ENCODE data around the gene TMEM185A. TPM values are rescaled to one million over a fixed set of nuclear protein-coding genes. Genes with fewer than 3 reads are reported as not detected.
"Not testable (repeated sequence)": the region's sequence is repeated elsewhere in the genome, so short reads cannot be mapped to it uniquely, and the experiment has no call there.

TMEM185A gene
- total RNA-seq, 1 donor from 2014 or later, result 25.6 TPM

- H3K27me3 ChIP-seq (ENCODE audit: control insufficient read depth in 3 of 3, insufficient read depth in 3 of 3, low read length in 3 of 3), result no peaks in the 10 kb centered on the region
- H3K36me3 ChIP-seq (ENCODE audit: control insufficient read depth in 3 of 3, insufficient read depth in 3 of 3, low read length in 3 of 3), result no peaks in the 10 kb centered on the region
- H3K9me3 ChIP-seq (ENCODE audit: control insufficient read depth in 3 of 3, low read length in 3 of 3), result no peaks in the 10 kb centered on the region
- H3K4me1 ChIP-seq (ENCODE audit: control insufficient read depth in 3 of 3, insufficient read depth in 3 of 3, low read length in 3 of 3), result peaks cover 0 to 2% (median 0%) of the 10 kb centered on the region in 3 donors
- H3K9ac ChIP-seq (ENCODE audit: low read depth in 1 of 3, low read length in 3 of 3), result no peak overlapping the region
- H3K4me3 ChIP-seq (ENCODE audit: low read length in 3 of 3), result no peak overlapping the region
- no peak overlapping the region for H3K27ac ChIP-seq (ENCODE audit: low read depth, low read length)
These were observed 62.8 kb downstream of the TMEM185A start for GRCh38 chrX:149568701-149569296.

GRCh38 chrX:149567621-149568417 is 63.8 kb downstream of the TMEM185A start:
- Histone ChIP-seq H3K9me3 (ENCODE audit: control insufficient read depth in 3 of 3, low read length in 3 of 3) (no peaks in the 10 kb centered on the region), H3K36me3 (ENCODE audit: control insufficient read depth in 3 of 3, insufficient read depth in 3 of 3, low read length in 3 of 3) (no peaks in the 10 kb centered on the region), H3K27ac (ENCODE audit: low read depth, low read length) (no peak overlapping the region), H3K4me3 (ENCODE audit: low read length in 3 of 3) (no peak overlapping the region), H3K9ac (ENCODE audit: low read depth in 1 of 3, low read length in 3 of 3) (no peak overlapping the region), H3K4me1 (ENCODE audit: control insufficient read depth in 3 of 3, insufficient read depth in 3 of 3, low read length in 3 of 3) (peaks cover 0 to 2% (median 0%) of the 10 kb centered on the region in 3 donors), H3K27me3 (ENCODE audit: control insufficient read depth in 3 of 3, insufficient read depth in 3 of 3, low read length in 3 of 3) (no peaks in the 10 kb centered on the region)

GRCh38 chrX:149563359-149563758 is 68.2 kb downstream of the TMEM185A start:
- Histone ChIP-seq H3K27me3 (ENCODE audit: control insufficient read depth in 3 of 3, insufficient read depth in 3 of 3, low read length in 3 of 3) (no peaks in the 10 kb centered on the region), H3K9me3 (ENCODE audit: control insufficient read depth in 3 of 3, low read length in 3 of 3) (no peaks in the 10 kb centered on the region), H3K4me3 (ENCODE audit: low read length in 3 of 3) (no peak overlapping the region), H3K36me3 (ENCODE audit: control insufficient read depth in 3 of 3, insufficient read depth in 3 of 3, low read length in 3 of 3) (no peaks in the 10 kb centered on the region), H3K4me1 (ENCODE audit: control insufficient read depth in 3 of 3, insufficient read depth in 3 of 3, low read length in 3 of 3) (no peaks in the 10 kb centered on the region), H3K27ac (ENCODE audit: low read depth, low read length) (no peak overlapping the region), H3K9ac (ENCODE audit: low read depth in 1 of 3, low read length in 3 of 3) (no peak overlapping the region)

- not testable (repeated sequence) for H3K36me3 ChIP-seq (ENCODE audit: control insufficient read depth in 3 of 3, insufficient read depth in 3 of 3, low read length in 3 of 3); H3K4me3 ChIP-seq (ENCODE audit: low read length in 3 of 3); H3K9ac ChIP-seq (ENCODE audit: low read depth in 1 of 3, low read length in 3 of 3); H3K27ac ChIP-seq (ENCODE audit: low read depth, low read length); H3K9me3 ChIP-seq (ENCODE audit: control insufficient read depth in 3 of 3, low read length in 3 of 3); H3K27me3 ChIP-seq (ENCODE audit: control insufficient read depth in 3 of 3, insufficient read depth in 3 of 3, low read length in 3 of 3); H3K4me1 ChIP-seq (ENCODE audit: control insufficient read depth in 3 of 3, insufficient read depth in 3 of 3, low read length in 3 of 3)
These were observed 76.3 kb downstream of the TMEM185A start for GRCh38 chrX:149555251-149555650.

GRCh38 chrX:149551939-149552248 is 79.7 kb downstream of the TMEM185A start:
- H3K9ac ChIP-seq (ENCODE audit: low read depth in 1 of 3, low read length in 3 of 3); H3K4me3 ChIP-seq (ENCODE audit: low read length in 3 of 3); H3K27ac ChIP-seq (ENCODE audit: low read depth, low read length); H3K27me3 ChIP-seq (ENCODE audit: control insufficient read depth in 3 of 3, insufficient read depth in 3 of 3, low read length in 3 of 3); H3K36me3 ChIP-seq (ENCODE audit: control insufficient read depth in 3 of 3, insufficient read depth in 3 of 3, low read length in 3 of 3); H3K4me1 ChIP-seq (ENCODE audit: control insufficient read depth in 3 of 3, insufficient read depth in 3 of 3, low read length in 3 of 3); H3K9me3 ChIP-seq (ENCODE audit: control insufficient read depth in 3 of 3, low read length in 3 of 3): not testable (repeated sequence)

GRCh38 chrX:149551245-149551938 is 80.2 kb downstream of the TMEM185A start:
- not testable (repeated sequence) for H3K4me3 ChIP-seq (ENCODE audit: low read length in 3 of 3); H3K27me3 ChIP-seq (ENCODE audit: control insufficient read depth in 3 of 3, insufficient read depth in 3 of 3, low read length in 3 of 3); H3K9me3 ChIP-seq (ENCODE audit: control insufficient read depth in 3 of 3, low read length in 3 of 3); H3K4me1 ChIP-seq (ENCODE audit: control insufficient read depth in 3 of 3, insufficient read depth in 3 of 3, low read length in 3 of 3); H3K9ac ChIP-seq (ENCODE audit: low read depth in 1 of 3, low read length in 3 of 3); H3K27ac ChIP-seq (ENCODE audit: low read depth, low read length); H3K36me3 ChIP-seq (ENCODE audit: control insufficient read depth in 3 of 3, insufficient read depth in 3 of 3, low read length in 3 of 3)

GRCh38 chrX:149550454-149550853 is 81.1 kb downstream of the TMEM185A start:
- H3K4me1 ChIP-seq (ENCODE audit: control insufficient read depth in 3 of 3, insufficient read depth in 3 of 3, low read length in 3 of 3); H3K4me3 ChIP-seq (ENCODE audit: low read length in 3 of 3); H3K9ac ChIP-seq (ENCODE audit: low read depth in 1 of 3, low read length in 3 of 3); H3K27ac ChIP-seq (ENCODE audit: low read depth, low read length); H3K27me3 ChIP-seq (ENCODE audit: control insufficient read depth in 3 of 3, insufficient read depth in 3 of 3, low read length in 3 of 3); H3K36me3 ChIP-seq (ENCODE audit: control insufficient read depth in 3 of 3, insufficient read depth in 3 of 3, low read length in 3 of 3); H3K9me3 ChIP-seq (ENCODE audit: control insufficient read depth in 3 of 3, low read length in 3 of 3): not testable (repeated sequence)

GRCh38 chrX:149549701-149550100 is 81.9 kb downstream of the TMEM185A start, which contains the start of gene HSFX3:
Gene HSFX3 (minus strand): TSS chrX:149549924. CDS start chrX:149549852, 72 bp downstream.
- H3K4me1 ChIP-seq (ENCODE audit: control insufficient read depth in 3 of 3, insufficient read depth in 3 of 3, low read length in 3 of 3); H3K4me3 ChIP-seq (ENCODE audit: low read length in 3 of 3); H3K27ac ChIP-seq (ENCODE audit: low read depth, low read length); H3K9ac ChIP-seq (ENCODE audit: low read depth in 1 of 3, low read length in 3 of 3); H3K27me3 ChIP-seq (ENCODE audit: control insufficient read depth in 3 of 3, insufficient read depth in 3 of 3, low read length in 3 of 3); H3K36me3 ChIP-seq (ENCODE audit: control insufficient read depth in 3 of 3, insufficient read depth in 3 of 3, low read length in 3 of 3); H3K9me3 ChIP-seq (ENCODE audit: control insufficient read depth in 3 of 3, low read length in 3 of 3): not testable (repeated sequence)

GRCh38 chrX:149547782-149548181 is 83.8 kb downstream of the TMEM185A start:
- not testable (repeated sequence) for H3K4me3 ChIP-seq (ENCODE audit: low read length in 3 of 3); H3K9me3 ChIP-seq (ENCODE audit: control insufficient read depth in 3 of 3, low read length in 3 of 3); H3K4me1 ChIP-seq (ENCODE audit: control insufficient read depth in 3 of 3, insufficient read depth in 3 of 3, low read length in 3 of 3); H3K27ac ChIP-seq (ENCODE audit: low read depth, low read length); H3K36me3 ChIP-seq (ENCODE audit: control insufficient read depth in 3 of 3, insufficient read depth in 3 of 3, low read length in 3 of 3); H3K9ac ChIP-seq (ENCODE audit: low read depth in 1 of 3, low read length in 3 of 3); H3K27me3 ChIP-seq (ENCODE audit: control insufficient read depth in 3 of 3, insufficient read depth in 3 of 3, low read length in 3 of 3)

GRCh38 chrX:149546962-149547361 is 84.6 kb downstream of the TMEM185A start:
- not testable (repeated sequence) for H3K4me1 ChIP-seq (ENCODE audit: control insufficient read depth in 3 of 3, insufficient read depth in 3 of 3, low read length in 3 of 3); H3K9me3 ChIP-seq (ENCODE audit: control insufficient read depth in 3 of 3, low read length in 3 of 3); H3K27ac ChIP-seq (ENCODE audit: low read depth, low read length); H3K27me3 ChIP-seq (ENCODE audit: control insufficient read depth in 3 of 3, insufficient read depth in 3 of 3, low read length in 3 of 3); H3K4me3 ChIP-seq (ENCODE audit: low read length in 3 of 3); H3K9ac ChIP-seq (ENCODE audit: low read depth in 1 of 3, low read length in 3 of 3); H3K36me3 ChIP-seq (ENCODE audit: control insufficient read depth in 3 of 3, insufficient read depth in 3 of 3, low read length in 3 of 3)
